NCI-H2196 treated with DMSO at 0.1 percent for 48 hours (cell line): ENCODE measurements around the gene MIEF1.

Source experiments
- DNase-seq: peaks from one replicate; lab custom pipeline; 2025; ENCODE audit not compliant: unreplicated experiment; lab: John Stamatoyannopoulos, UW

The MIEF1 gene

GRCh38 chr22:39470451-39471291 lies 31.4 kb upstream of the MIEF1 start:
- no peak for DNase-seq

- DNase-seq = no peak
Measured at GRCh38 chr22:39471381-39472141, 30.5 kb upstream of the MIEF1 start.

DNA sequence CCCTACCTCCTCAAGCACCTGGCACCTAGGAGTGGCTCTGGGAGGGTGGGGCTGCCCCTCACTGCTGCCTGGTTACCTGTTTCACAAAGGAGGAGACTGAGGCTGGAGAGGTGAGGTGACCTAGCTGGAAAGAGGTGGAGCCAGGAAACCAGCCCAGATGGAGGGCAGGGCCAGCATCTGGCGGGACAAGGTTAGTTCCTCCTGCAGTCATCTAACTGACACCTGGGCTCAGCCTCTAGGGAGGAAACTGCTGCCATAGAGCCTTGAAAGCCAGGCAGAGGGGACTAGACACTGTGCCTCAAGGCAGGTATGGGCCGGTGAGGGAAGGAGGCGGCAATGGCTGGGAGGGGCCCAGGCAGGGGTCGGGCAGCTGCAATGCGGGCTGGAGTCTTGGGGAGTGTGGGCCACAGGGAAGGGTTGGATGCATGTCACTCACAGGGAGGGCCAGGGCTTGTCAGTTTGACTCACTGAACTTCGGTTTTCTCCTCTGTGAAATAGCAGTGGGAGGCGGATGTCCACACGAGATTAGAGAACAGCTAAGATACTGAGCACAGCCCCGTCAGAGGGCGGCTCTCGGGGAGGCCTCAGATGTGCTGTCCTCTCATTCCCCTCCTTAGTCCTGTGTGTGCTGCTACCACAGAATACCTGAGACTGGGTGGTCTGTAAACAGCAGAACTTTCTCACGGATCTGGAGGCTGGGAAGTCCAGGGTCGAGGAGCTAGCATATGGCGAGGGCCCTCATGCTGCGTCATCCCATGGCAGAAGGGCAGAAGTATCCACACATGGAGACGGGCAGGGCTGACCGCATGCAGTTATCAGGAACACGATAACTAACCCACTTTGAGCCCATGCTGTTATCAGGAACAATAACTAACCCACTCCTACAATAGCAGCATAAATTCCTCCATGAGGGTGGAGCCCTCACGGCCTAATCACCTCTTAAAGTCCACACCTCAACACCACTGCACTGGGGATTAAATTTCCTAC lies 29.2 kb upstream of the MIEF1 start:
- DNase-seq = no peak

- no peak for DNase-seq
Measured at GRCh38 chr22:39473851-39474250, 28.2 kb upstream of the MIEF1 start.

DNA sequence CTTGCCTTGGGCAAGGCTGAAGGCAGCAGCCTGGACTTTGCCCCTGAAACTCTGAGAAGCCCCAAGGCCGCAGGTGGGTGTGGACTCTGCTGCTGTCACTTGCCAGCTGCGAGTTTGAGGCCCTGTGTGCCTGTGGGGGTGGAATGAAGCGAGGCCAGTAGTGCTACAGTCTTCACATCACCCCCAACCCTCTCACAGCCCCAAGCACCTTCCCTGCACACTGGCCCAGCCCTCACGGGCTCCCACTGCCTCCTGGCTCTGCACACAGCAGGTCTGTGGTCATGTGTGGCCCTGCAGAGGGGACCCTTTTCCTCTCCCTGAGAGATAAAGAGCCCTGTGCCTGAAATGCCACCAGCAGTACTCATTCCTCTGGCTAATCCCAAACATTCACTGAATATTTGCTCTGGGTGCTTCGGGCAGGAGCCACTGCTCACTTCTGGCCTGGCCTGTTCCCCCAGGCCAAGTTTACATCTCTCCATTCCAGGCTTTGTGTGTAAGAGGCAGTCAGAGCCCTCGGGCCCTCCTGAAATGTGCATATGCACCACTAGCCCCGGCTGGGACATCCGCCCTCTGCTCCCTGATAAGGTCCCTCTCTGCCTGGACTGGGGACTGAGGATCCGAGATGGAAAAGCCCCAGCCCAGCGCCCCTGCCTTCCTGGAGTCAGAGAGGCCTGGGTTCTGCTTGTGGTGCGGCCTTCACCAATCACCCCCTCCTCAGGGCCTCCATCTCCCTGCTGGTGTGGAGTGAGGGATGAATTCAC lies 27.6 kb upstream of the MIEF1 start:
- no peak for DNase-seq

DNA sequence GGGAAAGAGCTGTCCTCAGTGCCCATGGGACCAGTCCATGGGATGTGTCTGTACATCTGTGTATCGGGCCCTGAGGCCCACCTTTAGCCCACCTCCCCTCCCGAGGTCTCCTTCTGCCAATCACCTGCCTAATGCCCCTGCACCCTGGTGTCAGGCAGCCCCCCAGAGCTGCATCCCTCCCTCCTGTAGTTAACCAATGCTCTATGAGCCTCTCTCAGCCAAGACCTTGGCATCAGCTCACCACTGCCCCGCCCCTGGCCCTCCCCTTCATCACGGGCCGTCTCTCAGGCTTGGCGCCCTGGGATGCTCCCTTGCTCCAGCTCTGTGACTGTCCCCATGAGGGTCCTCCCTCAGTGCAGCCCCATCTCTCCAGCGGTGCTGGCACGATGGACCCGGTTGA lies 26.8 kb upstream of the MIEF1 start:
- DNase-seq = no peak

- DNase-seq = no peak
Measured at GRCh38 chr22:39475902-39476301, 26.2 kb upstream of the MIEF1 start.

GRCh38 chr22:39476664-39477063 lies 25.4 kb upstream of the MIEF1 start:
- DNase-seq = no peak

- DNase-seq = no peak
Measured at GRCh38 chr22:39477542-39477941, 24.5 kb upstream of the MIEF1 start.

DNA sequence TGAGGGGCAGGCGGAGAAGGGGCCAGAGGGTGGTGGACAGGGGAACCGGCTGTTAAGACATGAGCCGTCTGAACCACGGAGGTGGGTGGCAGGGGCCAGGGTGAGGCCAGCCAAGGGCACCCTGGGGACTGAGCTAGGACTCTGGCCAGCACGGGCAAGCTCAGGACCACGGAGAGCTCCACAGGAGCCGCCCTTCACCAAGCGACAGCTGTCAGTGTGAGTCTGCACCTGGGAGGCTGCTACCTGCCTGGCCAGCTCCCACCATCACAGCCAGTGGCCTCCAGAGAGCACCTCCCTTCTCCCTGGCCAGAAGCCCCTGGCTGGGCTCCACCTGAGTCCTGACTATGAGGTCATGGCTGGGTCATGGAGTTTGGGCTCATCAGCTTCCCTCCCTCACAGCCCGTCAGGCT lies 23.6 kb upstream of the MIEF1 start:
- no peak for DNase-seq

DNA sequence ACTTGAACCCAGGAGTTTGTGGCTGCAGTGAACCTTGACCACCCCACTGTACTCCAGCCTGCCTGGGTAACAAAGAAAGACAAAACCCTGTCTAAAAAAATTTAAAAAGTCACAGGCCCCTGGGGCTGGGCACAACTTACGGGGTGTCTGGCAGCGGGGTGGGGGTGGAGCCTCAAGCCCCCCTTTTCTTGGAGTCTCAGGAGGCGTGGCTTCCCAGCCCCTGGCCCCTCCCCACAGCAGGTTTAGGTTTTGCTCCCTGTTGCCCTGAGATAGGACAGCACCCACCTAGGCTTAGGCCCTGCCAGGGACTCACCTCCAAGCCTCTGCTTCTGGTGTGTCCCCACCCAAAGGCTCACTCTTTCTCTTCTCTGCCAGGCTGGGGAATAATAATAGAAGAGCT lies 22.8 kb upstream of the MIEF1 start:
- no peak for DNase-seq

DNA sequence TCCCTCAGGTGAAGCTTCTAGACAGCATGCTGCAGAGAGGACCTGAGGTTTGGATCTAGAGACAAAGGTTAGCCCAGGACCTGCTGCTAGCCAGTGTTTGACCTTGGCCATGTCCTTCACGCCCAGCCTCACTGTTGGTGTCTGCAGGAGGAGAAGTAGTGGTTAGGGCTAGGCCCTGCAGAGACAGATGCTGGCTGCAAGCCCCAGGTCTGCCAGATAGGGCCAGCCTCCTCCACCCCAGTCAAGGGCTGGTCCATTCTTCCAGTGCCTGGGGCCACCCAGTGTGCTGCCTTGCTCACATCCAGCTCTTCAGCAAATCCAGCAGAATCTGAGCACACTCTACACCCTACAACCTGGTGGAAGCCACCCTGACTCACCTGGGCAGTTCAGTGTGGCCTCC lies 21.5 kb upstream of the MIEF1 start:
- DNase-seq = no peak

GRCh38 chr22:39481054-39481453 lies 21.0 kb upstream of the MIEF1 start:
- no peak for DNase-seq

DNA sequence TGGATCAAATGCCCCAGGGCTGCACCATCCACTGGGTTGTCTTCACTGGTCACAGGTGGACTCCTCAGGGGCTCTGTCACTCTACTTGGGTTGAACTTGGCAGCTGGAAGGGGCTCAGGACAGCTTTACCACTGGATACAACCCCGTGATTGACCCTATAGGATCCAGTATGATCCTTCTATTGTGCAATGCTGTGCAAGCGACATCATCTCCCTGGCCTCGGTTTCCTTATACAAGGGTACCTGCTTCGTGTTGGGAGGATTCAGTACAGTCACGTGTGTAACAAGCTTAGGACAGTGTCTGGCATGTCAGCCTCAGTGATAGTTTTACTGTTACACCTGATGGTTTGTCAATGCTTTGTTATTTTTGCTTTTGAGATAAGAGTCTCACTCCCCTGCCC lies 20.5 kb upstream of the MIEF1 start:
- DNase-seq = no peak

DNA sequence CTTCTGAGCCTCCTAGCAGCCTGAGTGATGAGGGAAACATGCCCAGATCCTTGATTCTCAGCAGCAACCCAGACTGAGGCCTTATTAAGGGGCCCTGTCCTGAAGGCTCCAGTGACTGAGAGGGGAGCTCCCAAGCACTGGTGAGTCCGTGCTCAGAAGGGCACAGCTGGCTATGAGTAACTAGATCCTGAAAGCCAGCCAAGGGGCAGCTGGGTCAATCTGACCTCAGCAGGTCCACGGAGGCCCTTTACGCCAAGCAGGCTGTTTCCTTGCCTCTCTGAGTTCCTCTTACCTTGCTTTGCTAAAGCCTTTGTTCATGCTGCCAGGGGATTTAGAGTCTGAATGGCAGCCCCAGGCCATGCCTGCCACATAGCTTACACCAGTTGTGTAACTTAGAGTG lies 19.3 kb upstream of the MIEF1 start:
- no peak for DNase-seq

GRCh38 chr22:39486951-39487825 lies 14.9 kb upstream of the MIEF1 start:
- no peak for DNase-seq

DNA sequence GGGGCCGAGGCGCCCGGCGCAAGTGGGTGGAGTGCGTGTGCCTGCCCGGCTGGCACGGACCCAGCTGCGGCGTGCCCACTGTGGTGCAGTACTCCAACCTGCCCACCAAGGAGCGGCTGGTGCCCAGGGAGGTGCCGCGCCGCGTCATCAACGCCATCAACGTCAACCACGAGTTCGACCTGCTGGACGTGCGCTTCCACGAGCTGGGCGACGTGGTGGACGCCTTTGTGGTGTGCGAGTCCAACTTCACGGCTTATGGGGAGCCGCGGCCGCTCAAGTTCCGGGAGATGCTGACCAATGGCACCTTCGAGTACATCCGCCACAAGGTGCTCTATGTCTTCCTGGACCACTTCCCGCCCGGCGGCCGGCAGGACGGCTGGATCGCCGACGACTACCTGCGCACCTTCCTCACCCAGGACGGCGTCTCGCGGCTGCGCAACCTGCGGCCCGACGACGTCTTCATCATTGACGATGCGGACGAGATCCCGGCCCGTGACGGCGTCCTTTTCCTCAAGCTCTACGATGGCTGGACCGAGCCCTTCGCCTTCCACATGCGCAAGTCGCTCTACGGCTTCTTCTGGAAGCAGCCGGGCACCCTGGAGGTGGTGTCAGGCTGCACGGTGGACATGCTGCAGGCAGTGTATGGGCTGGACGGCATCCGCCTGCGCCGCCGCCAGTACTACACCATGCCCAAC lies 14.1 kb upstream of the MIEF1 start:
- DNase-seq = no peak

DNA sequence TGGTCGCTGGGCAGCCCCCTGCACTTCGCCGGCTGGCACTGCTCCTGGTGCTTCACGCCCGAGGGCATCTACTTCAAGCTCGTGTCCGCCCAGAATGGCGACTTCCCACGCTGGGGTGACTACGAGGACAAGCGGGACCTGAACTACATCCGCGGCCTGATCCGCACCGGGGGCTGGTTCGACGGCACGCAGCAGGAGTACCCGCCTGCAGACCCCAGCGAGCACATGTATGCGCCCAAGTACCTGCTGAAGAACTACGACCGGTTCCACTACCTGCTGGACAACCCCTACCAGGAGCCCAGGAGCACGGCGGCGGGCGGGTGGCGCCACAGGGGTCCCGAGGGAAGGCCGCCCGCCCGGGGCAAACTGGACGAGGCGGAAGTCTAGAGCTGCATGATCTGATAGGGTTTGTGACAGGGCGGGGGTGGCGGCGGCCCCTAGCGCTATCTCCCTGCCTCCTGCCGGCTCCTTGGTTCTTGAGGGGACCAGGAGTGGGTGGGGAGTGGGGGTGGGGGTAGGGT lies 13.5 kb upstream of the MIEF1 start:
- DNase-seq = no peak
